ENCODE measurements around the gene HAPSTR1. TPM values are rescaled to one million over a fixed set of nuclear protein-coding genes. Genes with fewer than 3 reads are reported as not detected.
A peak's percentile ranks its signal among the peaks of the same experiment; 100 is the strongest.
"Not testable (repeated sequence)": the region's sequence is repeated elsewhere in the genome, so short reads cannot be mapped to it uniquely, and the experiment has no call there.

The HAPSTR1 gene
- 10 to 100 TPM; 31.9 to 32.6 TPM for total RNA-seq

GRCh38 chr16:9090960-9091866, at the start of gene HAPSTR1:
Gene HAPSTR1 (plus strand): TSS chr16:9091644. CDS start chr16:9092045, 401 bp downstream.
- peak; percentile 100 for DNase-seq
- intact Hi-C loops (cut with DNase I) = no loop called here
- H3K27ac ChIP-seq = peak within 1 kb of the TSS; percentile 97 to 99 (median 98)
- no peaks in the 10 kb centered on the region for H3K27me3 ChIP-seq
- peaks cover 42% of the 10 kb centered on the region for H3K4me1 ChIP-seq
- no peaks in the 10 kb centered on the region for H3K36me3 ChIP-seq (replicated peaks in 1 of 2; ENCODE audit: insufficient read depth in 1 of 2, low read depth in 2 of 2)
- WGBS, 2 donors = 1% methylated on average over 23 to 57 of the region's 79 CpGs
- peak; percentile 94 for ATAC-seq
- peak in 1 of 7 experiments; percentile 1 for TF ChIP-seq CTCF (IDR thresholded peaks at IDR 0.05)
- TF ChIP-seq POLR2A (IDR thresholded peaks at IDR 0.05) = peak; percentile 94 to 99 (median 98)
- H3K4me3 ChIP-seq = peak within 1 kb of the TSS; percentile 46 to 79
- H3K9me3 ChIP-seq = no peaks in the 10 kb centered on the region

GRCh38 chr16:9042533-9042932, 48.9 kb upstream of the HAPSTR1 start:
- H3K27ac ChIP-seq = no peak overlapping the region
- TF ChIP-seq CTCF (IDR thresholded peaks at IDR 0.05) (no peak), POLR2A (IDR thresholded peaks at IDR 0.05) (no peak)
- no peaks in the 10 kb centered on the region for H3K36me3 ChIP-seq (replicated peaks in 1 of 2; ENCODE audit: insufficient read depth in 1 of 2, low read depth in 2 of 2)
- no peaks in the 10 kb centered on the region for H3K27me3 ChIP-seq
- H3K9me3 ChIP-seq = no peaks in the 10 kb centered on the region
- intact Hi-C loops (cut with DNase I) = no loop called here
- DNase-seq = no peak
- H3K4me3 ChIP-seq = no peak overlapping the region
- ATAC-seq = no peak
- H3K4me1 ChIP-seq = peaks cover 3% of the 10 kb centered on the region
- 74 to 75% methylated on average over 5 of the region's 5 CpGs for WGBS, 2 donors

- intact Hi-C loops (cut with DNase I) = no loop called here
- no peaks in the 10 kb centered on the region for H3K9me3 ChIP-seq
- 72 to 76% methylated on average over 15 of the region's 15 CpGs for WGBS, 2 donors
Observed at GRCh38 chr16:9042964-9043680, 48.3 kb upstream of the HAPSTR1 start.

GRCh38 chr16:9045562-9045961, 45.9 kb upstream of the HAPSTR1 start:
- intact Hi-C loops (cut with DNase I); ATAC-seq; H3K27me3 ChIP-seq; H3K9me3 ChIP-seq; DNase-seq; H3K4me3 ChIP-seq; H3K27ac ChIP-seq; H3K36me3 ChIP-seq (replicated peaks in 1 of 2; ENCODE audit: insufficient read depth in 1 of 2, low read depth in 2 of 2): not testable (repeated sequence)
- H3K4me1 ChIP-seq = peaks cover 10% of the 10 kb centered on the region
- 50 to 78% methylated on average over 3 of the region's 3 CpGs for WGBS, 2 donors

More at GRCh38 chr16:9042964-9043680, 48.3 kb upstream of the HAPSTR1 start:
- Histone ChIP-seq H3K4me3 (no peak overlapping the region), H3K27me3 (no peaks in the 10 kb centered on the region), H3K36me3 (replicated peaks in 1 of 2; ENCODE audit: insufficient read depth in 1 of 2, low read depth in 2 of 2) (no peaks in the 10 kb centered on the region), H3K4me1 (peaks cover 9% of the 10 kb centered on the region), H3K27ac (no peak overlapping the region)
- ATAC-seq = no peak
- peak in 1 of 4 donors; percentile 6 for DNase-seq
- no peak for TF ChIP-seq POLR2A (IDR thresholded peaks at IDR 0.05)
- no peak for TF ChIP-seq CTCF (IDR thresholded peaks at IDR 0.05)

- intact Hi-C loops (cut with DNase I) = no loop called here
- no peaks in the 10 kb centered on the region for H3K36me3 ChIP-seq (replicated peaks in 1 of 2; ENCODE audit: insufficient read depth in 1 of 2, low read depth in 2 of 2)
Observed at GRCh38 chr16:9046667-9047055, 44.8 kb upstream of the HAPSTR1 start.

More at GRCh38 chr16:9046667-9047055, 44.8 kb upstream of the HAPSTR1 start:
- Histone ChIP-seq H3K9me3 (no peaks in the 10 kb centered on the region), H3K4me3 (no peak overlapping the region), H3K4me1 (peaks cover 10% of the 10 kb centered on the region), H3K27me3 (no peaks in the 10 kb centered on the region), H3K27ac (no peak overlapping the region)
- DNase-seq = no peak
- TF ChIP-seq CTCF (IDR thresholded peaks at IDR 0.05) = no peak
- TF ChIP-seq POLR2A (IDR thresholded peaks at IDR 0.05) = no peak
- no peak for ATAC-seq
- WGBS, 2 donors = 93 to 96% methylated on average over 1 of the region's 1 CpG

Measured in body of pancreas (tissue), 4 donors.